ENCODE measurements around the gene TM2D3.

GRCh38 chr15:101615986-101616848 lies 36.0 kb downstream of the TM2D3 start:
- no peak for TF ChIP-seq CTCF (IDR thresholded peaks at IDR 0.05; ENCODE audit: low read depth, low read length)
- TF ChIP-seq EZH2phosphoT487 (IDR thresholded peaks at IDR 0.05; ENCODE audit: low read depth), result no peak
